Ishikawa (cell line): Measurements from ENCODE around the gene DNMT3A.

Experiments
- CEBPB ChIP-seq: IDR thresholded peaks from 2 replicates; pipeline ENCODE4 v1.6.1; 2012
- CREB1 ChIP-seq: IDR thresholded peaks from 2 replicates; pipeline ENCODE4 v1.6.1; 2012; ENCODE audit warnings: low read depth
- EP300 ChIP-seq: IDR thresholded peaks from 2 replicates; pipeline ENCODE4 v1.6.1; 2012; ENCODE audit warnings: borderline replicate concordance
- NFIC ChIP-seq: IDR thresholded peaks from 2 replicates; pipeline ENCODE4 v1.6.1; 2012
- TAF1 ChIP-seq: IDR thresholded peaks from 2 replicates; pipeline ENCODE4 v1.6.1; 2012; ENCODE audit warnings: low read depth, mild to moderate bottlenecking
- TCF12 ChIP-seq: IDR thresholded peaks from 2 replicates; pipeline ENCODE4 v1.6.1; 2012; ENCODE audit warnings: low read depth
- TEAD4 ChIP-seq: IDR thresholded peaks from 2 replicates; pipeline ENCODE4 v1.6.1; 2012
- YY1 ChIP-seq: IDR thresholded peaks from 2 replicates; pipeline ENCODE4 v1.6.1; 2012; ENCODE audit warnings: low read depth
- TF ChIP-seq, protein P1 (sequence below): IDR thresholded peaks from 2 replicates; pipeline ENCODE4 v1.6.1; 2012; ENCODE audit warnings: low read depth, mild to moderate bottlenecking
- TF ChIP-seq, protein P2 (sequence below): IDR thresholded peaks from 2 replicates; pipeline ENCODE4 v1.6.1; 2012
- TF ChIP-seq, protein P3 (sequence below): IDR thresholded peaks from 2 replicates; pipeline ENCODE4 v1.6.1; 2012

DNA sequence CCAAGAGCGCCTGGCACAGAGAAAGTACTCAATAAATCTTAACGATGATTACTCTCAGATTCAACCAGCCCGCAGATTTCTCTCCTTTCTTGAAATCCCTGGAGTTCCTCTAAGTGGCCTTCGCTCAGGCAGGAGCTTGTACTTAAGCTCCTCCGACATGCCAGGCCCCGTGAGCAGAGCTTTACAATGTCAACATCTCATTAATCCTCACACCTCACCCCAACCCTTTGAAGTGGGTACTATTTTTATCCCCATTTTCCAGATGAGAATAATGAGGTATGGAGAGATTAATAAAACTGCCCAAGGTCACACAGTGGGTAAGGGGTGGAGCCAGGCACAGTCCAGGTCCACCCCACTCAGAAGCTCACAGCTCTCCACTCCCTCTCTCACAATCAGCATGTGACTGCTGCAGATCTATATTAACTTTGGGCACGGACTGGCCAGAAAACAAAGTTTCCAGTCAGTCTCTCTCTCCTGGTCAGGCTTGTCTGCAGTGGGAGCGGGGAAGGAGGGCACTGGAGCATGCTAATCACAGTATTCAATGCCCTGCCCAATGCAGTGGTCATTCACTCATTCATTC is 18.0 kb downstream of the DNMT3A start:
- TF ChIP-seq CREB1: no peak
- no peak for TF ChIP-seq EP300
- TF ChIP-seq, protein P1, sequence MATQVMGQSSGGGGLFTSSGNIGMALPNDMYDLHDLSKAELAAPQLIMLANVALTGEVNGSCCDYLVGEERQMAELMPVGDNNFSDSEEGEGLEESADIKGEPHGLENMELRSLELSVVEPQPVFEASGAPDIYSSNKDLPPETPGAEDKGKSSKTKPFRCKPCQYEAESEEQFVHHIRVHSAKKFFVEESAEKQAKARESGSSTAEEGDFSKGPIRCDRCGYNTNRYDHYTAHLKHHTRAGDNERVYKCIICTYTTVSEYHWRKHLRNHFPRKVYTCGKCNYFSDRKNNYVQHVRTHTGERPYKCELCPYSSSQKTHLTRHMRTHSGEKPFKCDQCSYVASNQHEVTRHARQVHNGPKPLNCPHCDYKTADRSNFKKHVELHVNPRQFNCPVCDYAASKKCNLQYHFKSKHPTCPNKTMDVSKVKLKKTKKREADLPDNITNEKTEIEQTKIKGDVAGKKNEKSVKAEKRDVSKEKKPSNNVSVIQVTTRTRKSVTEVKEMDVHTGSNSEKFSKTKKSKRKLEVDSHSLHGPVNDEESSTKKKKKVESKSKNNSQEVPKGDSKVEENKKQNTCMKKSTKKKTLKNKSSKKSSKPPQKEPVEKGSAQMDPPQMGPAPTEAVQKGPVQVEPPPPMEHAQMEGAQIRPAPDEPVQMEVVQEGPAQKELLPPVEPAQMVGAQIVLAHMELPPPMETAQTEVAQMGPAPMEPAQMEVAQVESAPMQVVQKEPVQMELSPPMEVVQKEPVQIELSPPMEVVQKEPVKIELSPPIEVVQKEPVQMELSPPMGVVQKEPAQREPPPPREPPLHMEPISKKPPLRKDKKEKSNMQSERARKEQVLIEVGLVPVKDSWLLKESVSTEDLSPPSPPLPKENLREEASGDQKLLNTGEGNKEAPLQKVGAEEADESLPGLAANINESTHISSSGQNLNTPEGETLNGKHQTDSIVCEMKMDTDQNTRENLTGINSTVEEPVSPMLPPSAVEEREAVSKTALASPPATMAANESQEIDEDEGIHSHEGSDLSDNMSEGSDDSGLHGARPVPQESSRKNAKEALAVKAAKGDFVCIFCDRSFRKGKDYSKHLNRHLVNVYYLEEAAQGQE: no peak
- TF ChIP-seq, protein P2, sequence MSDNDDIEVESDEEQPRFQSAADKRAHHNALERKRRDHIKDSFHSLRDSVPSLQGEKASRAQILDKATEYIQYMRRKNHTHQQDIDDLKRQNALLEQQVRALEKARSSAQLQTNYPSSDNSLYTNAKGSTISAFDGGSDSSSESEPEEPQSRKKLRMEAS: no peak
- TF ChIP-seq NFIC: no peak
- TF ChIP-seq CEBPB: no peak
- no peak for TF ChIP-seq YY1
- no peak for TF ChIP-seq TAF1
- TF ChIP-seq TCF12: no peak
- TF ChIP-seq, protein P3, sequence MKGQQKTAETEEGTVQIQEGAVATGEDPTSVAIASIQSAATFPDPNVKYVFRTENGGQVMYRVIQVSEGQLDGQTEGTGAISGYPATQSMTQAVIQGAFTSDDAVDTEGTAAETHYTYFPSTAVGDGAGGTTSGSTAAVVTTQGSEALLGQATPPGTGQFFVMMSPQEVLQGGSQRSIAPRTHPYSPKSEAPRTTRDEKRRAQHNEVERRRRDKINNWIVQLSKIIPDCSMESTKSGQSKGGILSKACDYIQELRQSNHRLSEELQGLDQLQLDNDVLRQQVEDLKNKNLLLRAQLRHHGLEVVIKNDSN: no peak
- no peak for TF ChIP-seq TEAD4
